Choroid plexus epithelial cell (primary cell): Measurements from ENCODE around the gene CCDC74B.
"Not testable (repeated sequence)": the region's sequence is repeated elsewhere in the genome, so short reads cannot be mapped to it uniquely, and the experiment has no call there.

Experiments
- DNase-seq: peaks from one replicate; pipeline ENCODE4 v3.0.0-alpha.2; 2010; ENCODE audit warnings: low read depth
- H3K4me3 ChIP-seq: 2 replicates; pipeline ENCODE4 v1.5.1; 2011; ENCODE audit warnings: low read depth, mild to moderate bottlenecking, control low read depth, low read length, moderate library complexity
- CTCF ChIP-seq: conservative IDR thresholded peaks from 2 replicates; pipeline ENCODE4 v1.5.1; 2011; ENCODE audit warnings: low read depth, mild to moderate bottlenecking, control low read depth, inconsistent platforms, low read length, moderate library complexity

Gene CCDC74B

GRCh38 chr2:130158631-130159030, 13.7 kb upstream of the CCDC74B start:
- no peak for DNase-seq
- no peak overlapping the region for H3K4me3 ChIP-seq
- TF ChIP-seq CTCF: no peak

GRCh38 chr2:130157825-130158514, 13.1 kb upstream of the CCDC74B start:
- not testable (repeated sequence) for H3K4me3 ChIP-seq
- DNase-seq: peak; percentile 15

GRCh38 chr2:130157354-130157753, 12.4 kb upstream of the CCDC74B start:
- DNase-seq: peak; percentile 8
- not testable (repeated sequence) for H3K4me3 ChIP-seq

- DNase-seq: no peak
- H3K4me3 ChIP-seq: no peak overlapping the region
- no peak for TF ChIP-seq CTCF
Measured at GRCh38 chr2:130156624-130157004, 11.7 kb upstream of the CCDC74B start.

GRCh38 chr2:130155956-130156623, 11.2 kb upstream of the CCDC74B start:
- DNase-seq: peak; percentile 71

GRCh38 chr2:130154773-130155765, 10.2 kb upstream of the CCDC74B start:
- DNase-seq: no peak
- no peak for TF ChIP-seq CTCF
- H3K4me3 ChIP-seq: no peak overlapping the region

More at GRCh38 chr2:130155956-130156623, 11.2 kb upstream of the CCDC74B start:
- not testable (repeated sequence) for H3K4me3 ChIP-seq
- TF ChIP-seq CTCF: peak; percentile 68

GRCh38 chr2:130154423-130154770, 9.5 kb upstream of the CCDC74B start:
- not testable (repeated sequence) for DNase-seq, H3K4me3 ChIP-seq

- DNase-seq, H3K4me3 ChIP-seq: not testable (repeated sequence)
Measured at GRCh38 chr2:130153721-130154422, 9.0 kb upstream of the CCDC74B start.
